CD4-positive, alpha-beta memory T cell (primary cell): ENCODE measurements around the gene PHLDA3. TPM values are rescaled to one million over a fixed set of nuclear protein-coding genes. Genes with fewer than 3 reads are reported as not detected.
"Not testable (repeated sequence)": the region's sequence is repeated elsewhere in the genome, so short reads cannot be mapped to it uniquely, and the experiment has no call there.

Source experiments
- CTCF ChIA-PET: fragments of 350-600 bp; sonication (Branson Sonifier 250); formaldehyde crosslinking; loops from one replicate; lab custom pipeline; 2021; ENCODE audit warnings: inconsistent platforms; ENCODE audit not compliant: partially characterized antibody; lab: Charles Lee
- POLR2A ChIA-PET: fragments of 350-600 bp; sonication (Branson Sonifier 250); formaldehyde crosslinking; loops from one replicate; lab custom pipeline; 2021; ENCODE audit not compliant: partially characterized antibody; lab: Charles Lee
- DNase-seq, 5 donors: peaks; one replicate each; pipeline versions ENCODE4 v3.0.0 to v3.0.0-alpha.2; 2020 to 2022; ENCODE audit warnings: mixed read lengths in 1 of 5
- H3K27ac ChIP-seq: one replicate; pipeline ENCODE4 v1.7.0; 2013; ENCODE audit warnings: low read depth, low read length
- H3K27me3 ChIP-seq: 2 replicates; pipeline ENCODE4 v1.7.0; 2013; ENCODE audit warnings: mild to moderate bottlenecking, low read length, moderate library complexity; ENCODE audit not compliant: insufficient read depth
- H3K36me3 ChIP-seq: 2 replicates; pipeline ENCODE4 v1.7.0; 2013; ENCODE audit warnings: mild to moderate bottlenecking, low read length, moderate library complexity; ENCODE audit not compliant: insufficient read depth
- H3K4me1 ChIP-seq: 2 replicates; pipeline ENCODE4 v1.7.0; 2013; ENCODE audit warnings: mild to moderate bottlenecking, low read length, moderate library complexity; ENCODE audit not compliant: insufficient read depth
- H3K4me3 ChIP-seq, 2 donors: one replicate each; pipeline ENCODE4 v1.7.0; 2013; ENCODE audit warnings: low read length in 2 of 2, mild to moderate bottlenecking in 1 of 2
- H3K9me3 ChIP-seq, 2 donors: one replicate each; pipeline ENCODE4 v1.7.0; 2013; ENCODE audit warnings: low read length in 2 of 2, control low read depth in 1 of 2; ENCODE audit not compliant: control insufficient read depth in 1 of 2
- H3K27ac Mint-ChIP-seq, 7 donors: one replicate each; pipeline ENCODE4 v1.8.0; 2020 to 2021; ENCODE audit warnings: mixed read lengths in 7 of 7, mild to moderate bottlenecking in 6 of 7, inconsistent platforms in 3 of 7, moderate library complexity in 3 of 7
- H3K27me3 Mint-ChIP-seq, 2 donors: one replicate each; pipeline ENCODE4 v1.8.0; 2020 to 2021; ENCODE audit warnings: mixed read lengths in 2 of 2
- H3K36me3 Mint-ChIP-seq, 2 donors: one replicate each; pipeline ENCODE4 v1.8.0; 2020 to 2021; ENCODE audit warnings: mixed read lengths in 2 of 2, inconsistent platforms in 1 of 2, mild to moderate bottlenecking in 1 of 2
- H3K4me1 Mint-ChIP-seq, 4 donors: one replicate each; pipeline ENCODE4 v1.8.0; 2020 to 2021; ENCODE audit warnings: mixed read lengths in 4 of 4, mild to moderate bottlenecking in 1 of 4
- H3K4me3 Mint-ChIP-seq, 8 donors: one replicate each; pipeline ENCODE4 v1.8.0; 2020 to 2021; ENCODE audit warnings: mixed read lengths in 8 of 8, mild to moderate bottlenecking in 7 of 8, moderate library complexity in 6 of 8, inconsistent platforms in 3 of 8
- H3K9me3 Mint-ChIP-seq, 8 donors: one replicate each; pipeline ENCODE4 v1.8.0; 2020 to 2021; ENCODE audit warnings: mixed read lengths in 8 of 8, mild to moderate bottlenecking in 5 of 8, inconsistent platforms in 3 of 8, moderate library complexity in 1 of 8
- intact Hi-C: fragments of 100-400 bp; cut with micrococcal nuclease; formaldehyde crosslinking; loops from one replicate; pipeline ENCODE4 v1.15.1; 2023
- polyA plus RNA-seq, 2 donors: library from polyadenylated mRNA; unstranded; fragments of 300-500 nt; fragmentation: Illumina TruSeq; gene quantifications; one replicate each; pipeline ENCODE4 v1.2.3, GENCODE V29; 2021
- total RNA-seq, 2 experiments: library from RNA; stranded (reverse); gene quantifications; one replicate each; pipeline ENCODE4 v1.2.3, GENCODE V29; 2021

The PHLDA3 gene
- total and polyA plus RNA-seq, 4 experiments from 2014 or later = 0.30 to 7.8 (median 4.0) TPM

- intact Hi-C loops = no loop called here
- POLR2A ChIA-PET = interaction anchor here (0.7 to 2.7 kb wide), 2 partner anchors 13 kb away, joined by 3 to 7 read pairs; partner anchors contain the start of gene CSRP1
- no peak overlapping the region for H3K27ac ChIP-seq
- H3K27me3 ChIP-seq = no peaks in the 10 kb centered on the region
- H3K9me3 ChIP-seq = no peaks in the 10 kb centered on the region
- Mint-ChIP-seq H3K4me3 (no peak overlapping the region), H3K4me1 (peaks cover 0 to 8% (median 2%) of the 10 kb centered on the region in 4 donors), H3K36me3 (peaks cover 20 to 61% of the 10 kb centered on the region in 2 donors), H3K27me3 (no peaks in the 10 kb centered on the region), H3K27ac (peak overlapping the region in 2 of 7 donors; percentile 20 to 41), H3K9me3 (peaks cover 0 to 2% (median 0%) of the 10 kb centered on the region in 8 donors)
- no peak overlapping the region for H3K4me3 ChIP-seq
- H3K36me3 ChIP-seq = peaks cover 32% of the 10 kb centered on the region
- no peaks in the 10 kb centered on the region for H3K4me1 ChIP-seq
- no peak for DNase-seq
- CTCF ChIA-PET = interaction anchor here (3.2 to 22.2 kb wide), 2 partner anchors 12 to 15 kb away, joined by 18 to 714 read pairs; partner anchors contain the start of gene CSRP1
Measured at GRCh38 chr1:201493757-201494617, 25.0 kb upstream of the PHLDA3 start.

- peaks cover 25 to 68% of the 10 kb centered on the region in 2 donors for H3K36me3 Mint-ChIP-seq
- H3K4me3 ChIP-seq, H3K27ac Mint-ChIP-seq, POLR2A ChIA-PET, DNase-seq, H3K4me3 Mint-ChIP-seq, H3K4me1 ChIP-seq, H3K27ac ChIP-seq, H3K27me3 ChIP-seq, H3K4me1 Mint-ChIP-seq, H3K9me3 Mint-ChIP-seq, intact Hi-C loops, H3K27me3 Mint-ChIP-seq, H3K9me3 ChIP-seq: not testable (repeated sequence)
- peaks cover 36% of the 10 kb centered on the region for H3K36me3 ChIP-seq
- CTCF ChIA-PET = interaction anchor here (1.1 to 22.2 kb wide), 2 partner anchors 11 to 16 kb away, joined by 3 to 714 read pairs; partner anchors contain the start of gene CSRP1
Measured at GRCh38 chr1:201493026-201493656, 24.2 kb upstream of the PHLDA3 start.

GRCh38 chr1:201491896-201492511 is 23.0 kb upstream of the PHLDA3 start:
- H3K27ac Mint-ChIP-seq = peak overlapping the region in 4 of 7 donors; percentile 15 to 79 (median 54)
- intact Hi-C loops = no loop called here
- H3K27me3 ChIP-seq = no peaks in the 10 kb centered on the region
- H3K36me3 ChIP-seq = peaks cover 36% of the 10 kb centered on the region
- no peak overlapping the region for H3K4me3 Mint-ChIP-seq
- POLR2A ChIA-PET = no interaction called here
- peaks cover 0 to 4% (median 2%) of the 10 kb centered on the region in 4 donors for H3K4me1 Mint-ChIP-seq
- CTCF ChIA-PET = interaction anchor here (1.1 to 22.2 kb wide), 4 partner anchors 10 to 44 kb away, joined by 3 to 714 read pairs (median 10); partner anchors contain the start of gene CSRP1
- no peaks in the 10 kb centered on the region for H3K27me3 Mint-ChIP-seq
- no peak for DNase-seq
- H3K9me3 ChIP-seq = no peaks in the 10 kb centered on the region
- no peaks in the 10 kb centered on the region for H3K4me1 ChIP-seq
- no peak overlapping the region for H3K4me3 ChIP-seq
- no peak overlapping the region for H3K27ac ChIP-seq
- peaks cover 31 to 74% of the 10 kb centered on the region in 2 donors for H3K36me3 Mint-ChIP-seq
- no peaks in the 10 kb centered on the region for H3K9me3 Mint-ChIP-seq

- Histone ChIP-seq H3K4me3 (no peak overlapping the region), H3K36me3 (peaks cover 32% of the 10 kb centered on the region), H3K4me1 (no peaks in the 10 kb centered on the region), H3K27ac (no peak overlapping the region), H3K9me3 (no peaks in the 10 kb centered on the region), H3K27me3 (no peaks in the 10 kb centered on the region)
- Mint-ChIP-seq H3K36me3 (peaks cover 33 to 75% of the 10 kb centered on the region in 2 donors), H3K4me1 (peaks cover 0 to 4% (median 1%) of the 10 kb centered on the region in 4 donors), H3K27ac (no peak overlapping the region), H3K27me3 (no peaks in the 10 kb centered on the region), H3K9me3 (no peaks in the 10 kb centered on the region), H3K4me3 (no peak overlapping the region)
- CTCF ChIA-PET = interaction anchor here (1.3 to 22.2 kb wide), 4 partner anchors 8 to 43 kb away, joined by 4 to 714 read pairs (median 10); partner anchors contain the start of gene CSRP1
- POLR2A ChIA-PET = interaction anchor here (1.0 kb wide), 1 partner anchor 22 kb away, joined by 3 read pairs; no protein-coding TSS in a partner anchor
- no peak for DNase-seq
- intact Hi-C loops = no loop called here
Measured at GRCh38 chr1:201490708-201491131, 21.7 kb upstream of the PHLDA3 start.

- H3K9me3 Mint-ChIP-seq = no peaks in the 10 kb centered on the region
Measured at GRCh38 chr1:201489643-201490261, 20.8 kb upstream of the PHLDA3 start.

GRCh38 chr1:201488830-201489589 is 20.0 kb upstream of the PHLDA3 start:
- Mint-ChIP-seq H3K4me3 (no peak overlapping the region), H3K27ac (peak overlapping the region in 1 of 7 donors; percentile 42), H3K36me3 (peaks cover 25 to 77% of the 10 kb centered on the region in 2 donors), H3K27me3 (no peaks in the 10 kb centered on the region), H3K9me3 (no peaks in the 10 kb centered on the region), H3K4me1 (peaks cover 0 to 4% (median 1%) of the 10 kb centered on the region in 4 donors)
- intact Hi-C loops = no loop called here
- ChIA-PET POLR2A (no interaction called here), CTCF (interaction anchor here (22.2 kb wide), 1 partner anchor 20 kb away, joined by 714 read pairs; the partner anchor contains the start of gene CSRP1)
- Histone ChIP-seq H3K36me3 (peaks cover 21% of the 10 kb centered on the region), H3K27ac (no peak overlapping the region), H3K9me3 (no peaks in the 10 kb centered on the region), H3K4me3 (no peak overlapping the region), H3K27me3 (no peaks in the 10 kb centered on the region), H3K4me1 (no peaks in the 10 kb centered on the region)
- no peak for DNase-seq

More at GRCh38 chr1:201489643-201490261, 20.8 kb upstream of the PHLDA3 start:
- POLR2A ChIA-PET = interaction anchor here (1.0 kb wide), 1 partner anchor 23 kb away, joined by 3 read pairs; no protein-coding TSS in a partner anchor
- no peak for DNase-seq
- Mint-ChIP-seq H3K27me3 (no peaks in the 10 kb centered on the region), H3K27ac (peak overlapping the region in 2 of 7 donors; percentile 19 to 65), H3K4me3 (no peak overlapping the region), H3K4me1 (peaks cover 0 to 4% (median 1%) of the 10 kb centered on the region in 4 donors), H3K36me3 (peaks cover 32 to 78% of the 10 kb centered on the region in 2 donors)
- H3K9me3 ChIP-seq = no peaks in the 10 kb centered on the region
- H3K27me3 ChIP-seq = no peaks in the 10 kb centered on the region
- peaks cover 26% of the 10 kb centered on the region for H3K36me3 ChIP-seq
- intact Hi-C loops = no loop called here
- H3K4me1 ChIP-seq = no peaks in the 10 kb centered on the region
- H3K27ac ChIP-seq = no peak overlapping the region
- CTCF ChIA-PET = interaction anchor here (0.7 to 22.2 kb wide), 3 partner anchors 9 to 67 kb away, joined by 3 to 714 read pairs (median 15); partner anchors contain the start of gene CSRP1
- H3K4me3 ChIP-seq = no peak overlapping the region
